Measurements from ENCODE around the gene ENG.
"Not testable (repeated sequence)": the region's sequence is repeated elsewhere in the genome, so short reads cannot be mapped to it uniquely, and the experiment has no call there.

The ENG gene

GRCh38 chr9:127878001-127878651 is 23.7 kb upstream of the ENG start:
- no peak for DNase-seq

- DNase-seq: no peak
Measured at GRCh38 chr9:127877566-127877998, 23.1 kb upstream of the ENG start, which contains the start of gene AK1. Gene AK1, minus strand, starts transcription at chr9:127877675. Its CDS starts 3,058 bp downstream, at chr9:127874617.

GRCh38 chr9:127876764-127877562 is 22.5 kb upstream of the ENG start:
- DNase-seq: no peak

GRCh38 chr9:127876026-127876763 is 21.7 kb upstream of the ENG start:
- DNase-seq: no peak

GRCh38 chr9:127875306-127875966 is 21.0 kb upstream of the ENG start:
- DNase-seq: no peak

GRCh38 chr9:127874301-127875221 is 20.1 kb upstream of the ENG start:
- no peak for DNase-seq

GRCh38 chr9:127873886-127874285 is 19.4 kb upstream of the ENG start:
- DNase-seq: no peak

GRCh38 chr9:127873223-127873691 is 18.8 kb upstream of the ENG start:
- no peak for DNase-seq

GRCh38 chr9:127872369-127873222 is 18.1 kb upstream of the ENG start:
- DNase-seq: no peak

- DNase-seq: no peak
Measured at GRCh38 chr9:127871531-127871930, 17.1 kb upstream of the ENG start.

- no peak for DNase-seq
Measured at GRCh38 chr9:127870887-127871286, 16.4 kb upstream of the ENG start.

- DNase-seq: not testable (repeated sequence)
Measured at GRCh38 chr9:127870153-127870491, 15.7 kb upstream of the ENG start.

- DNase-seq: peak; percentile 84
Measured at GRCh38 chr9:127869310-127870152, 15.1 kb upstream of the ENG start.

- DNase-seq: no peak
Measured at GRCh38 chr9:127868278-127868902, 13.9 kb upstream of the ENG start.

- no peak for DNase-seq
Measured at GRCh38 chr9:127867356-127868277, 13.2 kb upstream of the ENG start.

GRCh38 chr9:127866535-127866934 is 12.1 kb upstream of the ENG start:
- DNase-seq: no peak

- DNase-seq: peak; percentile 27
Measured at GRCh38 chr9:127865645-127866464, 11.4 kb upstream of the ENG start.

Data from activated naive CD4-positive, alpha-beta T cell treated with Interleukin-2 at 50 U/mL for 16 hours (primary cell).